K562 (cell line): ENCODE measurements around the gene MLX. TPM values are rescaled to one million over a fixed set of nuclear protein-coding genes. Genes with fewer than 3 reads are reported as not detected.

Source experiments
- BRD9 ChIP-seq: fragments of 450-650 bp; IDR thresholded peaks from 2 replicates; pipeline ENCODE4 v1.6.1; 2018; ENCODE audit warnings: low read depth; ENCODE audit not compliant: partially characterized antibody
- ESRRA ChIP-seq: fragments of 450-650 bp; IDR thresholded peaks from 2 replicates; pipeline ENCODE4 v1.6.1; 2014; ENCODE audit warnings: low read depth, mild to moderate bottlenecking, moderate library complexity, borderline replicate concordance
- HDAC2 ChIP-seq: fragments of 450-650 bp; IDR thresholded peaks from 2 replicates; pipeline ENCODE4 v1.6.1; 2016; ENCODE audit warnings: mild to moderate bottlenecking
- NFE2L1 ChIP-seq: fragments of 450-650 bp; IDR thresholded peaks from 2 replicates; pipeline ENCODE4 v1.6.1; 2016; ENCODE audit warnings: missing genetic modification characterization, low read depth, mild to moderate bottlenecking, missing compliant biosample characterization, moderate library complexity, borderline replicate concordance
- NFXL1 ChIP-seq: fragments of 450-650 bp; formaldehyde crosslinking; IDR thresholded peaks from 2 replicates; pipeline ENCODE4 v1.4.0; 2021; ENCODE audit warnings: mild to moderate bottlenecking
- SMARCE1 ChIP-seq: fragments of 450-650 bp; IDR thresholded peaks from 2 replicates; pipeline ENCODE4 v1.7.1; 2016; ENCODE audit warnings: mild to moderate bottlenecking
- ZNF431 ChIP-seq: sonication (generic); formaldehyde crosslinking; IDR thresholded peaks from 2 replicates; pipeline ENCODE4 v1.8.0; 2022; ENCODE audit warnings: mild to moderate bottlenecking, missing genetic modification reagents
- ZNF668 ChIP-seq: fragments of 250-450 bp; sonication (Bioruptor Pico); IDR thresholded peaks from 2 replicates; pipeline ENCODE4 v1.8.0; 2022; ENCODE audit warnings: mild to moderate bottlenecking, inconsistent platforms
- ZSCAN32 ChIP-seq: fragments of 450-650 bp; formaldehyde crosslinking; IDR thresholded peaks from 2 replicates; pipeline ENCODE4 v1.4.0; 2020; ENCODE audit warnings: mild to moderate bottlenecking, moderate library complexity
- polyA plus RNA-seq, 8 experiments: library from polyadenylated mRNA; depleted of rRNA in 4 of 8; stranded (reverse) in 5 of 8; unstranded in 3 of 8; fragments of >200 nt; fragmentation: Nextera tagmentation in 2 of 8; fragmentation: Illumina TruSeq in 1 of 8; extraction: Ambion mirVana in 2 of 8; extraction: Trizol in 1 of 8; gene quantifications; 2 replicates each; pipeline versions ENCODE4 v1.2.1 to v1.2.3, GENCODE V29; 2011 to 2014; ENCODE audit warnings: inconsistent platforms in 1 of 8, missing spikeins in 1 of 8
- total RNA-seq, 7 experiments: library from RNA; depleted of rRNA in 6 of 7; stranded (reverse); fragments of >200 nt in 6 of 7; fragmentation: Illumina TruSeq in 2 of 7; extraction: Trizol in 2 of 7; gene quantifications; 2 replicates each; pipeline versions ENCODE4 v1.2.1 to v1.2.3, GENCODE V29; 2011 to 2021; ENCODE audit warnings: low replicate concordance in 1 of 7
- TF ChIP-seq, protein P1 (sequence below): fragments of 250-450 bp; sonication (Bioruptor Pico); IDR thresholded peaks from 2 replicates; pipeline ENCODE4 v1.4.0; 2020; ENCODE audit warnings: mild to moderate bottlenecking, moderate library complexity
- TF ChIP-seq, protein P2 (sequence below): fragments of 250-450 bp; sonication (Bioruptor Pico); IDR thresholded peaks from 2 replicates; pipeline ENCODE4 v1.4.0; 2020; ENCODE audit warnings: mild to moderate bottlenecking, moderate library complexity, borderline replicate concordance
- TF ChIP-seq, protein P3 (sequence below): fragments of 450-650 bp; formaldehyde crosslinking; IDR thresholded peaks from 2 replicates; pipeline ENCODE4 v1.4.0; 2020; ENCODE audit warnings: mild to moderate bottlenecking, moderate library complexity
- TF ChIP-seq, protein P4 (sequence below), 2 experiments: fragments of 250-450 bp in 1 of 2; fragments of 450-650 bp in 1 of 2; sonication (Bioruptor Pico) in 1 of 2; IDR thresholded peaks; 2 replicates each; pipeline versions ENCODE4 v1.6.1 to v1.8.0; 2016 to 2021; ENCODE audit warnings: mild to moderate bottlenecking in 2 of 2, moderate library complexity in 2 of 2, missing compliant biosample characterization in 1 of 2, missing genetic modification characterization in 1 of 2
- TF ChIP-seq, protein P5 (sequence below): fragments of 450-650 bp; IDR thresholded peaks from 2 replicates; pipeline ENCODE4 v1.6.1; 2017; ENCODE audit warnings: antibody characterized with exemption, mild to moderate bottlenecking

The MLX gene
- total and polyA plus RNA-seq, 9 of the 15 experiments (the other 6 are each of a cell fraction or from before 2014, with no cell fraction given): 42.9 to 100 (median 58.9) TPM

DNA sequence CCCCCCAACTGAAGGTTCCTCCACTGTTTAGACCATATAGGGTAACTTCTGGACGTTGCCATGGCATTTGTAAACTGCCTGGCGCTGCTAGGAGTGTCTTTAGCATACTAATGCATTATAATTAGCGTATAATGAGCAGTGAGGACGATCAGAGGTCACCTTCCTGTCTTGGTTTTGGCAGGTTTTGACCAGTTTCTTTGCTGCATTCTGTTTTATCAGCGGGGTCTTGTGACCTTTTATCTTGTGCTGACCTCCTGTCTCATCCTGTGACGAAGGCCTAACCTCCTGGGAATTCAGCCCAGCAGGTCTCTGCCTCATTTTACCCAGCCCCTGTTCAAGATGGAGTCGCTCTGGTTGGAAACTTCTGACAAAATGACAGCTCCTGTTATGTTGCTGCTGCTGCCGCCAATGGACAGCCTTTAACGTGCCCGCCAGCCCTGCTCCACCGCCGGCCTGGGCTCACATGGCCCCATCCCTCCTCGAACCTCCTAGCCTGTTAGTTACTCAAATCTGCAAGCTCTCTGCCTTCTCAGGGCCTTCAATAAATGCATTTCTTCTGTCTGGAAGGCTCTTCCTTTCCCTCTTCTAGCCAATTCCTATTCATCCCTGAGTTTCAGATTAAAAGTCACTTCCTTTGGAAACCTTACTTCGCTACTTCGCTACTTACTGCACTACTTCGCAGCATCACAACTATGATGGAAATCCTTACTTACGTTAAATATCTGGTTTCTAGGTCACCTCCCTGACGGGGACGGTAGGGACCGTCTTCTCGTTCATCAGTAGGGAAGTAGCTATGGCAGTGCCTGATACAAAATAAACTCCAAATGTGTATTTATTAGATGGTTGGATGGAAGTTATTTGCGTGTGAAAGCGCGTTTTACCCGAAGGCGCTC is 31.5 kb upstream of the MLX start (continued):
- peak; percentile 50; the same call in 1 of the 2 replicates for TF ChIP-seq NFE2L1
- peak; percentile 97 for TF ChIP-seq ZNF668 (CRISPR knock-in tag)
- TF ChIP-seq, protein P1, sequence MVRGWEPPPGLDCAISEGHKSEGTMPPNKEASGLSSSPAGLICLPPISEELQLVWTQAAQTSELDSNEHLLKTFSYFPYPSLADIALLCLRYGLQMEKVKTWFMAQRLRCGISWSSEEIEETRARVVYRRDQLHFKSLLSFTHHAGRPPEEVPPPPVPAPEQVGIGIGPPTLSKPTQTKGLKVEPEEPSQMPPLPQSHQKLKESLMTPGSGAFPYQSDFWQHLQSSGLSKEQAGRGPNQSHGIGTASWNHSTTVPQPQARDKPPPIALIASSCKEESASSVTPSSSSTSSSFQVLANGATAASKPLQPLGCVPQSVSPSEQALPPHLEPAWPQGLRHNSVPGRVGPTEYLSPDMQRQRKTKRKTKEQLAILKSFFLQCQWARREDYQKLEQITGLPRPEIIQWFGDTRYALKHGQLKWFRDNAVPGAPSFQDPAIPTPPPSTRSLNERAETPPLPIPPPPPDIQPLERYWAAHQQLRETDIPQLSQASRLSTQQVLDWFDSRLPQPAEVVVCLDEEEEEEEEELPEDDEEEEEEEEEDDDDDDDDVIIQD: peak; percentile 95
- peak; percentile 73 for TF ChIP-seq ESRRA
- TF ChIP-seq, protein P2, sequence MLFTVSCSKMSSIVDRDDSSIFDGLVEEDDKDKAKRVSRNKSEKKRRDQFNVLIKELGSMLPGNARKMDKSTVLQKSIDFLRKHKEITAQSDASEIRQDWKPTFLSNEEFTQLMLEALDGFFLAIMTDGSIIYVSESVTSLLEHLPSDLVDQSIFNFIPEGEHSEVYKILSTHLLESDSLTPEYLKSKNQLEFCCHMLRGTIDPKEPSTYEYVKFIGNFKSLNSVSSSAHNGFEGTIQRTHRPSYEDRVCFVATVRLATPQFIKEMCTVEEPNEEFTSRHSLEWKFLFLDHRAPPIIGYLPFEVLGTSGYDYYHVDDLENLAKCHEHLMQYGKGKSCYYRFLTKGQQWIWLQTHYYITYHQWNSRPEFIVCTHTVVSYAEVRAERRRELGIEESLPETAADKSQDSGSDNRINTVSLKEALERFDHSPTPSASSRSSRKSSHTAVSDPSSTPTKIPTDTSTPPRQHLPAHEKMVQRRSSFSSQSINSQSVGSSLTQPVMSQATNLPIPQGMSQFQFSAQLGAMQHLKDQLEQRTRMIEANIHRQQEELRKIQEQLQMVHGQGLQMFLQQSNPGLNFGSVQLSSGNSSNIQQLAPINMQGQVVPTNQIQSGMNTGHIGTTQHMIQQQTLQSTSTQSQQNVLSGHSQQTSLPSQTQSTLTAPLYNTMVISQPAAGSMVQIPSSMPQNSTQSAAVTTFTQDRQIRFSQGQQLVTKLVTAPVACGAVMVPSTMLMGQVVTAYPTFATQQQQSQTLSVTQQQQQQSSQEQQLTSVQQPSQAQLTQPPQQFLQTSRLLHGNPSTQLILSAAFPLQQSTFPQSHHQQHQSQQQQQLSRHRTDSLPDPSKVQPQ: peak; percentile 92
- TF ChIP-seq HDAC2: 0 out of 2 replicates have a peak, but pooled peaks have one; percentile 75
- TF ChIP-seq, protein P3, sequence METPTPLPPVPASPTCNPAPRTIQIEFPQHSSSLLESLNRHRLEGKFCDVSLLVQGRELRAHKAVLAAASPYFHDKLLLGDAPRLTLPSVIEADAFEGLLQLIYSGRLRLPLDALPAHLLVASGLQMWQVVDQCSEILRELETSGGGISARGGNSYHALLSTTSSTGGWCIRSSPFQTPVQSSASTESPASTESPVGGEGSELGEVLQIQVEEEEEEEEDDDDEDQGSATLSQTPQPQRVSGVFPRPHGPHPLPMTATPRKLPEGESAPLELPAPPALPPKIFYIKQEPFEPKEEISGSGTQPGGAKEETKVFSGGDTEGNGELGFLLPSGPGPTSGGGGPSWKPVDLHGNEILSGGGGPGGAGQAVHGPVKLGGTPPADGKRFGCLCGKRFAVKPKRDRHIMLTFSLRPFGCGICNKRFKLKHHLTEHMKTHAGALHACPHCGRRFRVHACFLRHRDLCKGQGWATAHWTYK (CRISPR knock-in tag): peak; percentile 96; the same call in 1 of the 2 replicates
- TF ChIP-seq BRD9: peak; percentile 52
- TF ChIP-seq, protein P4, sequence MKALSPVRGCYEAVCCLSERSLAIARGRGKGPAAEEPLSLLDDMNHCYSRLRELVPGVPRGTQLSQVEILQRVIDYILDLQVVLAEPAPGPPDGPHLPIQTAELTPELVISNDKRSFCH (CRISPR knock-in tag; IDR thresholded peaks at IDR 0.05): peak; percentile 81; the same call in 1 of the 2 replicates
- TF ChIP-seq, protein P4 (tag; IDR thresholded peaks at IDR 0.05): peak; percentile 98
- no peak for TF ChIP-seq ZNF431
- peak; percentile 37; the same call in 1 of the 2 replicates for TF ChIP-seq SMARCE1
- peak; percentile 47; the same call in 1 of the 2 replicates for TF ChIP-seq ZSCAN32
- TF ChIP-seq, protein P5, sequence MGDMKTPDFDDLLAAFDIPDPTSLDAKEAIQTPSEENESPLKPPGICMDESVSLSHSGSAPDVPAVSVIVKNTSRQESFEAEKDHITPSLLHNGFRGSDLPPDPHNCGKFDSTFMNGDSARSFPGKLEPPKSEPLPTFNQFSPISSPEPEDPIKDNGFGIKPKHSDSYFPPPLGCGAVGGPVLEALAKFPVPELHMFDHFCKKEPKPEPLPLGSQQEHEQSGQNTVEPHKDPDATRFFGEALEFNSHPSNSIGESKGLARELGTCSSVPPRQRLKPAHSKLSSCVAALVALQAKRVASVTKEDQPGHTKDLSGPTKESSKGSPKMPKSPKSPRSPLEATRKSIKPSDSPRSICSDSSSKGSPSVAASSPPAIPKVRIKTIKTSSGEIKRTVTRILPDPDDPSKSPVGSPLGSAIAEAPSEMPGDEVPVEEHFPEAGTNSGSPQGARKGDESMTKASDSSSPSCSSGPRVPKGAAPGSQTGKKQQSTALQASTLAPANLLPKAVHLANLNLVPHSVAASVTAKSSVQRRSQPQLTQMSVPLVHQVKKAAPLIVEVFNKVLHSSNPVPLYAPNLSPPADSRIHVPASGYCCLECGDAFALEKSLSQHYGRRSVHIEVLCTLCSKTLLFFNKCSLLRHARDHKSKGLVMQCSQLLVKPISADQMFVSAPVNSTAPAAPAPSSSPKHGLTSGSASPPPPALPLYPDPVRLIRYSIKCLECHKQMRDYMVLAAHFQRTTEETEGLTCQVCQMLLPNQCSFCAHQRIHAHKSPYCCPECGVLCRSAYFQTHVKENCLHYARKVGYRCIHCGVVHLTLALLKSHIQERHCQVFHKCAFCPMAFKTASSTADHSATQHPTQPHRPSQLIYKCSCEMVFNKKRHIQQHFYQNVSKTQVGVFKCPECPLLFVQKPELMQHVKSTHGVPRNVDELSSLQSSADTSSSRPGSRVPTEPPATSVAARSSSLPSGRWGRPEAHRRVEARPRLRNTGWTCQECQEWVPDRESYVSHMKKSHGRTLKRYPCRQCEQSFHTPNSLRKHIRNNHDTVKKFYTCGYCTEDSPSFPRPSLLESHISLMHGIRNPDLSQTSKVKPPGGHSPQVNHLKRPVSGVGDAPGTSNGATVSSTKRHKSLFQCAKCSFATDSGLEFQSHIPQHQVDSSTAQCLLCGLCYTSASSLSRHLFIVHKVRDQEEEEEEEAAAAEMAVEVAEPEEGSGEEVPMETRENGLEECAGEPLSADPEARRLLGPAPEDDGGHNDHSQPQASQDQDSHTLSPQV: peak; percentile 100
- TF ChIP-seq NFXL1 (CRISPR knock-in tag): peak; percentile 89
